Fibroblast of villous mesenchyme (primary cell): Measurements from ENCODE around the gene WASF2. TPM values are rescaled to one million over a fixed set of nuclear protein-coding genes. Genes with fewer than 3 reads are reported as not detected.

Experiments
- DNase-seq: peaks from one replicate; pipeline ENCODE4 v3.0.0-alpha.2; 2010; ENCODE audit warnings: low read depth
- H3K4me3 ChIP-seq: 2 replicates; pipeline ENCODE4 v1.5.1; 2011; ENCODE audit warnings: low read depth, mild to moderate bottlenecking, low read length
- total RNA-seq: library from RNA; depleted of rRNA; stranded (reverse); fragments of >200 nt; gene quantifications from 2 replicates; pipeline ENCODE4 v1.2.3, GENCODE V29; 2012
- TF ChIP-seq, protein P1 (sequence below): IDR thresholded peaks from 2 replicates; pipeline ENCODE4 v1.5.1; 2012; ENCODE audit warnings: low read depth, mild to moderate bottlenecking, low read length; ENCODE audit not compliant: insufficient read depth

WASF2 gene
- total RNA-seq, 1 donor: 16.0 TPM

- TF ChIP-seq, protein P1, sequence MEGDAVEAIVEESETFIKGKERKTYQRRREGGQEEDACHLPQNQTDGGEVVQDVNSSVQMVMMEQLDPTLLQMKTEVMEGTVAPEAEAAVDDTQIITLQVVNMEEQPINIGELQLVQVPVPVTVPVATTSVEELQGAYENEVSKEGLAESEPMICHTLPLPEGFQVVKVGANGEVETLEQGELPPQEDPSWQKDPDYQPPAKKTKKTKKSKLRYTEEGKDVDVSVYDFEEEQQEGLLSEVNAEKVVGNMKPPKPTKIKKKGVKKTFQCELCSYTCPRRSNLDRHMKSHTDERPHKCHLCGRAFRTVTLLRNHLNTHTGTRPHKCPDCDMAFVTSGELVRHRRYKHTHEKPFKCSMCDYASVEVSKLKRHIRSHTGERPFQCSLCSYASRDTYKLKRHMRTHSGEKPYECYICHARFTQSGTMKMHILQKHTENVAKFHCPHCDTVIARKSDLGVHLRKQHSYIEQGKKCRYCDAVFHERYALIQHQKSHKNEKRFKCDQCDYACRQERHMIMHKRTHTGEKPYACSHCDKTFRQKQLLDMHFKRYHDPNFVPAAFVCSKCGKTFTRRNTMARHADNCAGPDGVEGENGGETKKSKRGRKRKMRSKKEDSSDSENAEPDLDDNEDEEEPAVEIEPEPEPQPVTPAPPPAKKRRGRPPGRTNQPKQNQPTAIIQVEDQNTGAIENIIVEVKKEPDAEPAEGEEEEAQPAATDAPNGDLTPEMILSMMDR: no peak
- no peak for DNase-seq
- no peak overlapping the region for H3K4me3 ChIP-seq
Measured at GRCh38 chr1:27361553-27361952, 128.4 kb downstream of the WASF2 start.

GRCh38 chr1:27361044-27361402 is 128.9 kb downstream of the WASF2 start:
- H3K4me3 ChIP-seq: no peak overlapping the region
- DNase-seq: no peak
- TF ChIP-seq, protein P1: no peak

DNA sequence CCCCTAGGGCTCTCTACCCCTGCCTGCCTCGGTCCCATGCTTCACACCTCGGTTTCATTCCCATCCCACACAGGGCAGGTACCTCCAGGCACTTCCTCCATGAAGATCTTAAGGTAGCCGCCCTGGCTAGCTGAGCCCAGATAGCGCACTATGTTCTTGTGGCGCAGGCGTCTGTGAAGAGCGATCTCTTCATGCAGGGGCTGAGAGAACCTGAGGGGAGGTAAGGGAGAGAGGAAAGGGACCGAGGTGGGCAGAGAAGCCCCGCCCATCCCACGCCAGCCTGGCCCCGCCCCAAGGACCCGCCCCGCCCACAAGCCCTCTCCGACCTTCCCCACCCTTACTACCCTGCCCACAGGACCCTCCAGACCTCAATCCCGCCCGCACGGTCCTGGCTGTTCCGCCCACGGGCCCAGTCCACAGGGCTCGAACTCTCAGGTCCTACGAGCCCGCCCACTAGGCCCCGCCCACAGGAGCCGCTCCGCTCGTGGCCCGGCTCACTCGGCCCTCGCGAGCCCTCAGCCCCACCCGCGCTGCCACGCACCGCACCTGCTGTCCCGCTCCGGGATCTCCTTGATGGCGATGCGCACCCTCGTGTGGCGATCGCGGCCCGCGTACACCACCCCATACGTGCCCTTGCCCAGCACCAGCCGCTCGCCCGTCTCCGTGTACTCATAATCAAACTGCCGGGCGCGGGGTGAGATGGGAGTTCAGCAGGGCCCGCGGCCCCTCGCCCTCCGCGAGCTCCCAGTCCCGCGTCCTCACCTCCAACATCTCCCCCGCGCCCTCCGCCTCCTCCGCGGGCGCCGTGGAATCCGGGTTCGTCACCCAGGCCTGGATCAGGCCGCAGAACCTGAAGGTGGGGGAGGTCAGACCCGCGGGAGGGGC is 129.6 kb downstream of the WASF2 start:
- no peak for DNase-seq
- TF ChIP-seq, protein P1: no peak
- no peak overlapping the region for H3K4me3 ChIP-seq

DNA sequence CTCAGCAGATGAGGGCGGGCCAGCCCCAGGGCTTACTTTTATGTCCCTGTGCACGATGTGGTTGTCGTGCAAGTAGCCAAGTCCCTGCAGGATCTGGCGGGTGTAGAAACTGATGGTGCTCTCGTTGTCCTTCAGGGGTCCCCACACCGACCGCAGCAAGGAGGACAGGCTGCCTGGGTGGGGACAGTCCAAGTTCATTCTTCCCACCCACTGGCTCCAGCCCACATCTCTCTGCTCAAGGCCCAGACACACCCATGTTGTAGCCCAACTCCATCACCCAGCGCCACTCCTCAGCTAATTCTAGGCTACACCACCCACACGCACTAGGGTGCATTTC is 130.2 kb downstream of the WASF2 start:
- TF ChIP-seq, protein P1: no peak
- no peak overlapping the region for H3K4me3 ChIP-seq
- no peak for DNase-seq

DNA sequence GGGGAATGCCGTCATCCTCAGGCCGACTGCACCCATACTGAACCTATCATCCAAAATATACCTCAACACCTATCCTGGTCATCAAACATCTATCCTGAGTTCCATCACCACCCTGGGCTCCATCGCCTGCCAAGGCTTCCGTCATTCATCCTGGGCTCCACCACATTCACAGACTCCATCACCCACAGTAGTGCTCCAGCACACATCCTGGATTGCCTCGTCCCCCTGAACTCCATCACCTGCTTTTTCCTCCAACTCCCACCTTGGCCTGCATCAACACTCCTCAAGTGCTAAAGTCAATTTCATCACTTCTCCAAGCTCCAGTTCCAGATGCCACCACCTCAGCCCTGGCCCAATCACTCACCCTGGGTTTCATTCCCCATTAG is 131.0 kb downstream of the WASF2 start:
- TF ChIP-seq, protein P1: no peak
- H3K4me3 ChIP-seq: no peak overlapping the region
- no peak for DNase-seq

DNA sequence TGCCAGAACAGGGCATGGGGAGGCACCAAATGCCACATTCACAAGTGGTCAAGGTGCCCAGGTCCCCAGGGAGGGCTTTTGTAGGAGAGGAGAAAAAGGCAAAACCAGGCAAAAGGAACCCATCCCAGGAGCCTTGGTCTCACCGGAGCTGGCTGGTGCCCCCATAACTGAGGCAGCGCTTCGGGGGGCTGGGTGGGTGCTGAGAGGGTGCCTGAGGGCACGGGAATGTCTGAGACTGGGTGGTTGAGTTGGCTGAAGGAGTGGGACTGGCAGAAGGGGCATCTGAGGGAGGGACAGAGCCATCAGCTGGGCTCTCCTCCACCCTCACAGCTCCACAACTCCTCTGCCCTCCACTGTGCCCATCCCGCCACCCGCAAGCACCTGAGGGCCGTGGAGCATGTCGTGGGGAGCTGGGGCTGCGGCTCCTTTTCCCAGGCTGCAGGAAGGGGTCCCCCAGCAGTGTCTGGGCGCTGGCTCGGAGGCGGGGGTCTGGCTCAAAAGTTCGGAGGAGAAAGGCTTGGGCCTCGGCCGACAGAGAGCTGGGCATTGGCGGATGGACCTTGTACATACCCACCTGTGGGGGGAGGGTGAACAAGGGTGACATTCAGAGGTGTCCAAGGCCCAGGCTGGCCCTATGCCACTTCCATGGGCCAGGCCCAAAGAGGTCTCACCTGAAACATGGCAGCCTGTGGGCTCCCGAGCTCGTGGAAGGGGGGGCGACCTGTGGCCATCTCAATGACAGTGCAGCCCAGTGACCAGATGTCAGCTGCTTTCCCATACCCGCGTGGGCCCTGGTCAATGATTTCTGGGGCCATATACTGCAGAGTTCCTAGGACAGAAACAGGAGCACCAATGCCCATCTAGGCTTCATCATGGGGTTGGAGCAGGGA is 131.7 kb downstream of the WASF2 start:
- H3K4me3 ChIP-seq: no peak overlapping the region
- TF ChIP-seq, protein P1: no peak
- DNase-seq: no peak
